ENCODE data around the gene MED22.

DNA sequence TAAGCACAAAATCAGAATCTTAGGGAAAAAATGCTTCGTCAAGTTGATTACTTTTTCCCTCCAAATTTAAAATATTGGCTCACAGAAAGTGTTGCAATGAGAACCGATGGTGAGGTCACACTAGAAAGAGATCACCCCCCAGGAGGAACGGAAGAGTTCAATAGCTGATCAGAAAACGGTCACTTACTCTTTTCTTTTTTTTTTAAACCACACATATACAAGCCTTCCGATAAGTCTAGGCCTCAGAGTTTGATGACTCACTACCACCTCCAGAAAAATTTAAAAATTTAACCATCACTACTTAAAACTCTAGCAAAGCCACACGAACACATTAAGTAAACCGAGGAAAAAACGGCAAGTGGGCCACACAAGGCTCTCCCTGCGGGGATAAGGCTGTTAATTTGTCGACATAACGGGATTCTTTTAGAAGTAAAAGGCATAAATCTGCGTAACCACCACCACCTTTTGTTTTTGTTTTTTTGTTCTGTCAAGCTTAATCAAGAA, 26.7 kb upstream of the MED22 start:
- TF ChIP-seq, protein P1, sequence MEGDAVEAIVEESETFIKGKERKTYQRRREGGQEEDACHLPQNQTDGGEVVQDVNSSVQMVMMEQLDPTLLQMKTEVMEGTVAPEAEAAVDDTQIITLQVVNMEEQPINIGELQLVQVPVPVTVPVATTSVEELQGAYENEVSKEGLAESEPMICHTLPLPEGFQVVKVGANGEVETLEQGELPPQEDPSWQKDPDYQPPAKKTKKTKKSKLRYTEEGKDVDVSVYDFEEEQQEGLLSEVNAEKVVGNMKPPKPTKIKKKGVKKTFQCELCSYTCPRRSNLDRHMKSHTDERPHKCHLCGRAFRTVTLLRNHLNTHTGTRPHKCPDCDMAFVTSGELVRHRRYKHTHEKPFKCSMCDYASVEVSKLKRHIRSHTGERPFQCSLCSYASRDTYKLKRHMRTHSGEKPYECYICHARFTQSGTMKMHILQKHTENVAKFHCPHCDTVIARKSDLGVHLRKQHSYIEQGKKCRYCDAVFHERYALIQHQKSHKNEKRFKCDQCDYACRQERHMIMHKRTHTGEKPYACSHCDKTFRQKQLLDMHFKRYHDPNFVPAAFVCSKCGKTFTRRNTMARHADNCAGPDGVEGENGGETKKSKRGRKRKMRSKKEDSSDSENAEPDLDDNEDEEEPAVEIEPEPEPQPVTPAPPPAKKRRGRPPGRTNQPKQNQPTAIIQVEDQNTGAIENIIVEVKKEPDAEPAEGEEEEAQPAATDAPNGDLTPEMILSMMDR (IDR thresholded peaks at IDR 0.05; ENCODE audit: low read depth, low read length, poor library complexity, severe bottlenecking), result no peak
- TF ChIP-seq EZH2phosphoT487 (IDR thresholded peaks at IDR 0.05; ENCODE audit: borderline replicate concordance, low read length), result no peak

Measured in DOHH2 (cell line).